ENCODE data around the gene DAZAP2. TPM values are rescaled to one million over a fixed set of nuclear protein-coding genes. Genes with fewer than 3 reads are reported as not detected.
A peak's percentile ranks its signal among the peaks of the same experiment; 100 is the strongest.

Gene DAZAP2
- total RNA-seq, 2 experiments from 2014 or later = 186 TPM

DNA sequence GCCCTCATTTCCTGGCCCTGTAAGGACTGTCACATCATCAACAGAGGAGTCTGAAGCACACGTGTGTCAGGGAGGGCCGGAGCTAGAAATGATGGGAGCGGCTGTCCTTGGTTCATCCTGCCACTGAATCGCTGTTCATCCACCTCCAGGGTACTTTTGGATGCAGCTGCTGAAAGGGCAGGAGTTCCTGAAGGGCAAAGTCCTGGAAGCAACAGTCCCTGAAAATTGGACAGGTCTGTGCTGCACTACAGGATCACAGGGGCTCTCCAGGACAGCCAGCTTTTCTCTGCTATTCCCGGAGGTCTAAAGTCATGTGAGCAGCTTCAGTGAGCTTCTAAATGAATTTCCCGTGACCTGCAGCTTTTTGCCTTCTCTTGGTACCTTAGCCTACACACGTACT is 38.5 kb upstream of the DAZAP2 start:
- Mint-ChIP-seq H3K9me3 (ENCODE audit: insufficient read depth) (no peaks in the 10 kb centered on the region), H3K36me3 (ENCODE audit: low read depth) (no peaks in the 10 kb centered on the region), H3K27me3 (ENCODE audit: low read depth) (no peaks in the 10 kb centered on the region), H3K4me1 (ENCODE audit: low read depth) (no peaks in the 10 kb centered on the region), H3K4me3 (no peak overlapping the region), H3K27ac (no peak overlapping the region)
- DNase-seq = no peak
- ChIA-PET CTCF (interaction anchor here (0.6 kb wide), 1 partner anchor 18 kb away, joined by 3 read pairs; no protein-coding TSS in a partner anchor), POLR2A (no interaction called here)
- ATAC-seq = no peak

DNA sequence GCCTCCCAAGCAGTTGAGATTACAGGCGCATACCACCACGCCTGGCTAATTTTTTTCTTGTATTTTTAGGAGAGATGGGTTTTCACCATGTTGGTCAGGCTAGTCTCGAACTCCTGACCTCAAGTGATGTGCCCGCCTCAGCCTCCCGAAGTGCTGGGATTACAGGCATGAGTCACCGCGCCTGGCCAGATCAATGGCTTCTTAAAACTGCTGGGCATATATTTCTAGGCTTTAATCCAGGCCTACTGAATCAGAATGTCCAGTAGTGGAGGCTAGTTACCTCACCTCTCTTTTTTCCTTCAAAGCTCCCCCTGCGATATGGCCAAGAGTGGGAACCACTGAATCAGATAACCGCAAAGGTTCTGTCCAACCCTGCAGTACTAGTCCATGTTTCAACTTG is 37.8 kb upstream of the DAZAP2 start:
- CTCF ChIA-PET = no interaction called here
- no peak for DNase-seq
- Mint-ChIP-seq H3K27ac (no peak overlapping the region), H3K4me3 (no peak overlapping the region), H3K4me1 (ENCODE audit: low read depth) (no peaks in the 10 kb centered on the region), H3K36me3 (ENCODE audit: low read depth) (no peaks in the 10 kb centered on the region), H3K27me3 (ENCODE audit: low read depth) (no peaks in the 10 kb centered on the region), H3K9me3 (ENCODE audit: insufficient read depth) (no peaks in the 10 kb centered on the region)
- POLR2A ChIA-PET = no interaction called here
- ATAC-seq = no peak

DNA sequence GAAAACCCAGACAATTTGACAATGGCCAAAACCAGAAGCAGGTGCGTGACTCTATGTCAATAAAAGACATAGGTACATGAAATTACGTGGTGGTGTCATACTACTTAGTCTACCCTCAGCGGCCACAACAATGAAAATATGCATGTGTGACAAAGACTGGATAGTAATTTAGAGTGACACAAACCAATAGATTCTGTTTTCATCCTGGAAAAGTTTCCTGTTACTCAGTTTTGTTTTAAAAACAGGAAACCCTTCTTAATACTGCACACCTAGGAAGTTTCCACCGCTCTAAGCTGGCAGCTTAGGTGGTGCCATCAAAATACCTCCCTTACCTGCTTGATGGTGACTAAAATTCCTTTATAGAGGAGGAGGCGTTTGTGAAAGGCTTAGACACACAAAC is 35.9 kb upstream of the DAZAP2 start:
- ATAC-seq (no peak), DNase-seq (no peak)
- no peak overlapping the region for H3K27ac Mint-ChIP-seq
- CTCF ChIA-PET = no interaction called here
- H3K4me1 Mint-ChIP-seq (ENCODE audit: low read depth) = no peaks in the 10 kb centered on the region
- POLR2A ChIA-PET = no interaction called here
- H3K4me3 Mint-ChIP-seq = no peak overlapping the region
- no peaks in the 10 kb centered on the region for H3K9me3 Mint-ChIP-seq (ENCODE audit: insufficient read depth)
- no peaks in the 10 kb centered on the region for H3K36me3 Mint-ChIP-seq (ENCODE audit: low read depth)
- H3K27me3 Mint-ChIP-seq (ENCODE audit: low read depth) = no peaks in the 10 kb centered on the region

DNA sequence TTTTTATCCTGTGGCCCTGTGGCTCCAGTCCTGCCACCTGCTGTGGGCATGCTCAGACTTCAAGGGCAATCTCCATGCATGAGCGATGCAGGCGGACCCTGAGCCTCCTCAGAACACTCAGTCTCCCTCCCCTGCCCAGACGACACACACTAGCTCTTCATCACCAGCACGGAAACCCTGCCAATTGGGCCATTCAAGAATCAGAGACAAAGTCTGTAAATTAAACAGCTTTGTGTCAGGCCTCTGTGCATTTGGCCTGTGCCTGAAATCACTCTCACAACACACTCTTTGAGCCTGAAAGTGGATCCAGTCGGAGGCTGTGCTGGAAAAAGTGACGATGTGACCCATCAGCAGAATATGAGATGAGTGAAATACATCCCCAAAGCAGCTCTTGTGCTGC is 33.3 kb upstream of the DAZAP2 start:
- POLR2A ChIA-PET = no interaction called here
- no peak overlapping the region for H3K27ac Mint-ChIP-seq
- ATAC-seq (no peak), DNase-seq (no peak)
- CTCF ChIA-PET = interaction anchor here (0.6 to 1.5 kb wide), 4 partner anchors 9 to 47 kb away, joined by 3 to 4 read pairs (median 4); partner anchors contain the start of gene POU6F1
- H3K4me1 Mint-ChIP-seq (ENCODE audit: low read depth) = no peaks in the 10 kb centered on the region
- no peaks in the 10 kb centered on the region for H3K36me3 Mint-ChIP-seq (ENCODE audit: low read depth)
- H3K27me3 Mint-ChIP-seq (ENCODE audit: low read depth) = no peaks in the 10 kb centered on the region
- no peak overlapping the region for H3K4me3 Mint-ChIP-seq
- H3K9me3 Mint-ChIP-seq (ENCODE audit: insufficient read depth) = no peaks in the 10 kb centered on the region

DNA sequence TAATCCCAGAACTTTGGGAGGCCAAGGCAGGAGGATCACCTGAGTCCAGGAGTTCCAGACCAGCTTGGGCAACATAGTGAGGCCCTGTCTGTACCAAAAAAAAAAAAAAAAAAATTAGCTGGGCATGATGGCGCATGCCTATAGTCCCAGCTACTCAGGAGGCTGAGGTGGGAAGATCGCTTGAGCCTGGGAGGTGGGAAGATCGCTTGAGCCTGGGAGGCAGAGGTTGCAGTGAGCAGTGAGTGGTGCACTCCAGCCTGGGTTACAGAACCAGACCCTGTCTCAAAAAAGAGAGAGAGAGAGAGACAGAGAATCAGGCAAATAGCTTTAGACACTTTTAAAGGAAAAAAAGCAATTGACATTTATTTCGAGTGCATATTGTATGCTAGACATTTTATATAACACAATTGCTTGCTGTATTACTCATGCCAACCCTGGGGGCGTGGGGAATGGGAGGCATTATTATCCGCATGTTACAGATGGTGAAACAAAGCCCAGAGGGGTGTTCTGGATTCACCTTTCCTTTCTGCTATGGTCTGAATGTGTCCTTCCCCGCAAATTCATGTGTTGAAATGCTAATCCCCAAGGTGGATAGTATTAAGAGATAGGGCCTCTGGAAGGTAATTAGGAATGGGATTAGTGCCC is 30.5 kb upstream of the DAZAP2 start:
- H3K36me3 Mint-ChIP-seq (ENCODE audit: low read depth) = no peaks in the 10 kb centered on the region
- ChIA-PET CTCF (interaction anchor here (2.7 kb wide), 1 partner anchor 11 kb away, joined by 14 read pairs; no protein-coding TSS in a partner anchor), POLR2A (no interaction called here)
- DNase-seq (no peak), ATAC-seq (no peak)
- no peak overlapping the region for H3K4me3 Mint-ChIP-seq
- no peaks in the 10 kb centered on the region for H3K9me3 Mint-ChIP-seq (ENCODE audit: insufficient read depth)
- H3K27me3 Mint-ChIP-seq (ENCODE audit: low read depth) = no peaks in the 10 kb centered on the region
- no peaks in the 10 kb centered on the region for H3K4me1 Mint-ChIP-seq (ENCODE audit: low read depth)
- H3K27ac Mint-ChIP-seq = no peak overlapping the region

DNA sequence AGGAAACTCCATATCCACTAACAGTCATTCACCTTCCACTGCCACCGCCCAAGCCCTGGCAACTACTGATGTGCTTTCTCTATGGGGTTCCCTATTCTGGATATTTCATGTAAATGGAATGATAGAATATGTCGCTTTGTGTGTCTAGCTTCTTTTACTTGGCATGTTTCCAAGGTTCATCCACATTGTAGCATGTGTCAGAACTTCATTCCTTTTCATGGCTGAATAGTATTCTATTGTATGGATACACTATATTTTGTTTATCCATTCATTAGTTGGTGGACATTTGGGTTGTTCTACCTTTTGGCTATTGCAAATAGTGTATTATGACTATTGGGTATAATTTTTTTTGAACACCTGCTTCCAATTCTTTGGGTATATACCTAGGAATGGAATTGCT is 29.4 kb upstream of the DAZAP2 start:
- H3K27me3 Mint-ChIP-seq (ENCODE audit: low read depth) = no peaks in the 10 kb centered on the region
- H3K4me1 Mint-ChIP-seq (ENCODE audit: low read depth) = no peaks in the 10 kb centered on the region
- H3K9me3 Mint-ChIP-seq (ENCODE audit: insufficient read depth) = no peaks in the 10 kb centered on the region
- ChIA-PET POLR2A (no interaction called here), CTCF (interaction anchor here (0.6 to 2.7 kb wide), 2 partner anchors 9 to 96 kb away, joined by 3 to 14 read pairs; no protein-coding TSS in a partner anchor)
- H3K36me3 Mint-ChIP-seq (ENCODE audit: low read depth) = no peaks in the 10 kb centered on the region
- DNase-seq (no peak), ATAC-seq (no peak)
- no peak overlapping the region for H3K4me3 Mint-ChIP-seq
- no peak overlapping the region for H3K27ac Mint-ChIP-seq

DNA sequence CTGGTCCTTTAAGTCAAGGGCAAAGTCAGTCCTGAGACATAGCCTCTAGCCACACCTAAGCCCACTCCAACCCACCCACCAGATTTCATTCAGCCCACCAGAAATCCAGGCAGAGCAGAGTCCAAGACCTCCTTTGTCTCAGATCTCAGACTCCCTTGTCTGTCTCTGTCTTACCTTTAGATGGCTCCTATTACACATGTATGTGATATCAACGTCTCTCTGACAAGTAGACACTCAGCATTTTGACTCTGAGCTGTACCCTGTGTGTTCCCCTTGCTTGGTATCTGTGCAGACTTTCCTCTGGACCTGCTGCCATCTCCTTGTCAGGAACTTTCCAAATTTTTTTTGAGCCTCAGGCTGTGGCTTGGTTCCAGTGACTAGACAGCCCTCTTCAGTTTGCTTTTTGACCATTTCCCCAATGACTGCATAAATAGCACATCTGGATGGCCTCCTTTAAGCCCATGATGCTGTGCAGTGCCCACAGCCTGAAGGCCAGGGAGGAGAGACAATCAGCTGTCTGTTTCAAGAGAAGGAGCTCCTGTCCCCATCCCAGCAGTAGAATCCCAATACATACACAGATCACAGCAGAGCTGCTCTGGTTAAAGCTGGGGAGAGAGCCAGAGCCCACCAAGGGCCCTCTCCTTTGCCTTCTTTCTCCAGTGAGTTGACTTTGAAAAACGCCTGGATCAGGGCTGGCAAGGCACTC is 27.8 kb upstream of the DAZAP2 start:
- H3K4me1 Mint-ChIP-seq (ENCODE audit: low read depth) = no peaks in the 10 kb centered on the region
- ATAC-seq (no peak), DNase-seq (no peak)
- no peak overlapping the region for H3K27ac Mint-ChIP-seq
- H3K9me3 Mint-ChIP-seq (ENCODE audit: insufficient read depth) = no peaks in the 10 kb centered on the region
- ChIA-PET CTCF (interaction anchor here (1.2 to 2.2 kb wide), 3 partner anchors 42 to 180 kb away, joined by 3 to 7 read pairs (median 6); no protein-coding TSS in a partner anchor), POLR2A (no interaction called here)
- H3K36me3 Mint-ChIP-seq (ENCODE audit: low read depth) = no peaks in the 10 kb centered on the region
- H3K27me3 Mint-ChIP-seq (ENCODE audit: low read depth) = no peaks in the 10 kb centered on the region
- H3K4me3 Mint-ChIP-seq = no peak overlapping the region

DNA sequence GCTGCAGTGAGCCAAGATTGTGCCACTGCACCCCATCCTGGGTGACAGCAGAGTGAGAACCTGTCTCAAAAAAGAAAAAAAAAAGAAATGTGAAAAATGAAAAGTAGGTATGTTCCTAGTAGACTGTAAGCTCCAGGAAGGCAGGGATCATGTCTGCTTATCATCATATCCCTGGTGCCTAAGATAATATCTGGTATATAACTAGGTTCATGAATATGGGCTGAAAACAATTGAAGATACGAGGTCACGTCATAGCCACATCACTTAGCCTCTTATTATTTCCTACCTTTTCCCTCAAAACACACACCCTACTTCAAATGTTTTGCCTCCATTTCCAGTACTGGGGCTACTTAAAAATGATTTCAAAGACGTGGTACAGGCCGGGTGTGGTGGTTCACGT is 23.7 kb upstream of the DAZAP2 start:
- H3K27ac Mint-ChIP-seq = no peak overlapping the region
- no peaks in the 10 kb centered on the region for H3K27me3 Mint-ChIP-seq (ENCODE audit: low read depth)
- POLR2A ChIA-PET = interaction anchor here (1.2 kb wide), 1 partner anchor 29 kb away, joined by 3 read pairs; no protein-coding TSS in a partner anchor
- ATAC-seq (no peak), DNase-seq (no peak)
- no peaks in the 10 kb centered on the region for H3K36me3 Mint-ChIP-seq (ENCODE audit: low read depth)
- CTCF ChIA-PET = no interaction called here
- H3K9me3 Mint-ChIP-seq (ENCODE audit: insufficient read depth) = no peaks in the 10 kb centered on the region
- peaks cover 11% of the 10 kb centered on the region for H3K4me1 Mint-ChIP-seq (ENCODE audit: low read depth)
- H3K4me3 Mint-ChIP-seq = no peak overlapping the region

DNA sequence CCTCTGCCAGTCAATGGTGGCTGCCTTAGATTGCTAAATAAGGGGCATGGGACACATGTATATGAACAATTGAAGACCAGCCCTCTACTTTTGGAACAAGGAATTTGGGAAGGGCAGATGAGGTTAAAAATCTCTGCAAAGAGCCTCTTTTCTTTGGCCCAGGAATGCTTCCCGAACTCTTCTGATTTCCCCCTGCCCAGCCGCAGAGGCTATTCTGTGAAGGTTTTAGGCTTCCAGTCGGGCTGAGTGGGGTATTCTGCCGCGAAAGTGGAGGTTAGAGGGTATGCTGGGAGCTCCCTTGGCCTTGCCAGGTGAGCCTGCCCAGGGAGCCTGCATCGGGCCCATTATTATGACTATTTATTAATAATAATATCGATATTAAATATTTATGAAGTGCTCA is 22.0 kb upstream of the DAZAP2 start:
- ATAC-seq (no peak), DNase-seq (no peak)
- H3K36me3 Mint-ChIP-seq (ENCODE audit: low read depth) = no peaks in the 10 kb centered on the region
- ChIA-PET POLR2A (interaction anchor here (3.9 kb wide), 1 partner anchor 22 kb away, joined by 31 read pairs; the partner anchor contains the start of gene DAZAP2), CTCF (interaction anchor here (1.0 to 1.2 kb wide), 2 partner anchors 14 to 127 kb away, joined by 3 read pairs; no protein-coding TSS in a partner anchor)
- H3K4me3 Mint-ChIP-seq = peak overlapping the region; percentile 16
- no peaks in the 10 kb centered on the region for H3K27me3 Mint-ChIP-seq (ENCODE audit: low read depth)
- no peaks in the 10 kb centered on the region for H3K9me3 Mint-ChIP-seq (ENCODE audit: insufficient read depth)
- H3K27ac Mint-ChIP-seq = no peak overlapping the region
- peaks cover 11% of the 10 kb centered on the region for H3K4me1 Mint-ChIP-seq (ENCODE audit: low read depth)

DNA sequence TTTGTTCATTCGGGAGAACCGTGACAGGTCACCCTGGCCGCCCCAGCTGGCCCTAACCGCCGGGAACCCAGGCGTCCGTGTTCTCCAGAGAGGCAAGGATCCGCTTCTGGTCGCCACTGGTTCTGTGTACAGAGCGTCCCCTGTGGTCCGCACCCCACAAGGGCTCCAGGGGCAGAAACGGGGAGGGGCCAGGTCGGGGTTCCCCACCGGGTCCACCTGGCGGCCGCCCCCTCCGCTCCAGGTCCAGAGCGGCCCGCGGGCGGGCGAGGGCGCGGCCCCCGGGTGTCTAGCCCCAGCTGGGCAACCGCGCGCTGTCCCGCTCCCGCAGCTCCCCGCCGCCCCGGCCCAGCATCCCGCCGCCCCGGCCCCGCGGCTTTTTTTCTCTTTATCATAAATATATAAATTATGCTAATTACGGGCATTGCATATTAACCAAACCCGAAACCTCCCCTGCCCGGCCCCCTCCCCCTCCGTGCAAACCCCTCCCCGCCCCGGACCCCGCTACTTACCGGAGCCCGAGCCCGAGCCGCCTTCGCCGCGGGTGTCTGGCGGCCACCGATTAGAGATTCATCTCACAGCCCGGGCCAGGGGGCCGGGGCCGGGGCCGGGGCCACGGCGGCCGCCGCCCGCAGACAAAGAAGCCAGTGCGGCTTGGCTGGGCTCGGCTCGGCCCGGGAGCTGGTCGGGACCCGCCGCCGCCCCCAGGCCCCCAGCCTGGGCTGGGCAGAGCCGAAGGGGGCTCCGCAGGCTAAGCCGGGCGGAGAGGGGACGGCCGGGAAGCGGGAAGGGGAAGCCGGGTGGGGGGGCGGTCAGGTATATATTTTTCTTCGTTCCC is 21.3 kb upstream of the DAZAP2 start:
- ChIA-PET POLR2A (interaction anchor here (0.6 to 3.9 kb wide), 7 partner anchors 13 to 312 kb away, joined by 3 to 31 read pairs (median 4); partner anchors contain the start of genes CSRNP2, DAZAP2 and LETMD1), CTCF (interaction anchor here (0.7 to 2.5 kb wide), 12 partner anchors 14 to 168 kb away, joined by 3 to 17 read pairs (median 4); partner anchors contain the start of gene DAZAP2)
- H3K36me3 Mint-ChIP-seq (ENCODE audit: low read depth) = no peaks in the 10 kb centered on the region
- peak overlapping the region; percentile 85 for H3K4me3 Mint-ChIP-seq
- H3K27ac Mint-ChIP-seq = peak overlapping the region; percentile 84
- ATAC-seq (peak; percentile 58), DNase-seq (peak; percentile 47)
- H3K9me3 Mint-ChIP-seq (ENCODE audit: insufficient read depth) = no peaks in the 10 kb centered on the region
- H3K4me1 Mint-ChIP-seq (ENCODE audit: low read depth) = peaks cover 11% of the 10 kb centered on the region
- H3K27me3 Mint-ChIP-seq (ENCODE audit: low read depth) = no peaks in the 10 kb centered on the region

DNA sequence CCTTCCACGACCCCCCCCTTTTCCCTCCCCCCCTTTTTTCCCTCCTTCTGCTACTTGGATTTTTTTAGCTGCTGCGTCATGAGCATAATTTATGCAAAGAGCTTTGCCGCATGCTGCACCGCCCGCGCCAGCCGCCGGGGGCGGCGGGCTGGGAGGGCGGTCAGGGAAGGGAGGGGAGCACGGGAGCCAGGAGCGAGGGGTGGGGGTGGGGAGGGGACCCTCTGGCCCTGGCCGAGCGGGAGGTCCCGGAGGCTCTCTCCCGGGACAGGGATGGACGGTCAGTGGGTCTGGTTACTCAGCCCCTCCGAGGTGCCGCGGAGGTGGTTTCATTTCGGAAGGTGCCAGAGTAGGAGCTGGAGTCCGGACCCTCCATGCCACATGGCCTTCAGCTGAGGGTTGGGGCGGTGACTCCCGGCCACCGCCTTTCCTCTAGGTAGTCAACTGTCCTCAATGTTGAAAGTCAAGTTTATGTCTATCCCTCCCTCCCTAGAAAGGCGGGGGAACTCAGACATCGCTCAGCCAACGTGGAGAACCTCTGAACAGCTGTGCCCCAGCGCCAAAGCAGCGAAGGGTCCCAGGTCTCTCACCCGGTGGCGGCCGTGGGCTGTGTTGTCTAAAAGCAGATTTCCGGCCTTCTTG is 20.5 kb upstream of the DAZAP2 start, which contains the start of gene POU6F1:
Gene POU6F1, minus strand, starts transcription at position 95 of the 639 bp plus-strand sequence. CDS start 11,226 bp downstream, outside the sequence.
- POLR2A ChIA-PET = interaction anchor here (0.6 to 3.9 kb wide), 7 partner anchors 12 to 312 kb away, joined by 3 to 31 read pairs (median 4); partner anchors contain the start of genes CSRNP2, DAZAP2 and LETMD1

More for the DNA sequence above, 20.5 kb upstream of the DAZAP2 start, which contains the start of gene POU6F1:
- no peaks in the 10 kb centered on the region for H3K36me3 Mint-ChIP-seq (ENCODE audit: low read depth)
- no peaks in the 10 kb centered on the region for H3K27me3 Mint-ChIP-seq (ENCODE audit: low read depth)
- peak; percentile 73 for DNase-seq
- H3K4me1 Mint-ChIP-seq (ENCODE audit: low read depth) = peaks cover 11% of the 10 kb centered on the region
- H3K4me3 Mint-ChIP-seq = peak within 1 kb of the TSS; percentile 85
- peak within 1 kb of the TSS; percentile 84 for H3K27ac Mint-ChIP-seq
- peak; percentile 89 for ATAC-seq
- H3K9me3 Mint-ChIP-seq (ENCODE audit: insufficient read depth) = no peaks in the 10 kb centered on the region
- CTCF ChIA-PET = interaction anchor here (0.6 to 2.5 kb wide), 23 partner anchors 9 to 169 kb away, joined by 3 to 17 read pairs (median 4); partner anchors contain the start of gene DAZAP2

All from activated CD8-positive, alpha-beta T cell treated with anti-CD3 and anti-CD28 coated beads, Interleukin-2, amount 10 ng/mL, durations not matched to agents 7 days and 5 days (primary cell).